Ovary (tissue), 9 donors: ENCODE results near the gene GP9. TPM values are rescaled to one million over a fixed set of nuclear protein-coding genes. Genes with fewer than 3 reads are reported as not detected.

Source experiments
- DNase-seq, 5 donors: peaks; one replicate each; pipeline ENCODE4 v3.0.0-alpha.2; 2019 to 2020
- H3K27ac ChIP-seq, 2 donors: fragments of 200-600 bp; one replicate each; pipeline versions ENCODE4 v1.5.1 to v1.8.0; 2019 to 2022
- H3K27me3 ChIP-seq: fragments of 200-600 bp; one replicate; pipeline ENCODE4 v1.8.0; 2022
- H3K36me3 ChIP-seq: fragments of 200-600 bp; sonication (generic); one replicate; pipeline ENCODE4 v1.5.1; 2019
- H3K4me1 ChIP-seq: one replicate; pipeline ENCODE4 v1.8.1; 2013; ENCODE audit warnings: mild to moderate bottlenecking, moderate library complexity; ENCODE audit not compliant: insufficient read depth
- H3K4me3 ChIP-seq: fragments of 200-600 bp; sonication (generic); one replicate; pipeline ENCODE4 v1.5.1; 2017
- H3K9me3 ChIP-seq, 2 donors: fragments of 200-600 bp in 1 of 2; sonication (generic) in 1 of 2; one replicate each; pipeline versions ENCODE4 v1.5.1 to v1.8.1; 2013 to 2019; ENCODE audit warnings: mild to moderate bottlenecking in 1 of 2, moderate library complexity in 1 of 2
- CTCF ChIP-seq, 3 donors: fragments of 450-650 bp in 2 of 3; fragments of 200-600 bp in 1 of 3; IDR thresholded peaks; one replicate each; pipeline versions ENCODE4 v1.5.1 to v1.8.0; 2016 to 2022; ENCODE audit warnings: antibody characterized with exemption in 3 of 3, mild to moderate bottlenecking in 1 of 3
- EP300 ChIP-seq: sonication (generic); formaldehyde crosslinking; IDR thresholded peaks from one replicate; pipeline ENCODE4 v1.6.1; 2017; ENCODE audit warnings: antibody characterized with exemption
- POLR2A ChIP-seq: fragments of 450-650 bp; IDR thresholded peaks from one replicate; pipeline ENCODE4 v1.6.1; 2017; ENCODE audit warnings: antibody characterized with exemption, mild to moderate bottlenecking, moderate library complexity
- WGBS, 3 donors: extraction: QIAGEN DNeasy Blood & Tissue Kit in 1 of 3; methylation state at CpG; one replicate each; pipeline versions ENCODE4 v1.1.5 to v1.1.7; 2013 to 2017; 5-methylcytosine and 5-hydroxymethylcytosine counted together
- intact Hi-C, 4 donors: fragments of 100-400 bp; cut with DNase I; formaldehyde crosslinking; loops; one replicate each; pipeline versions ENCODE4 v1.11.0 to v1.15.1; 2022 to 2023
- polyA plus RNA-seq, 2 donors: library from polyadenylated mRNA; stranded (reverse); fragments of 200-250 nt in 1 of 2; fragments of 350-450 nt in 1 of 2; fragmentation: Illumina TruSeq in 1 of 2; extraction: RNeasy Lipid Tissue Mini Kit (QIAGEN cat#74804) in 1 of 2; gene quantifications; one replicate each; pipeline ENCODE4 v1.2.3, GENCODE V29; 2013 to 2014
- total RNA-seq, 7 donors: library from RNA; depleted of rRNA in 2 of 7; stranded (reverse); fragments of >200 nt in 2 of 7; fragmentation: NEBNext Ultra II Directional in 3 of 7; extraction: Animal tissue kit (Norgen Biotek cat#: 25700) in 3 of 7; gene quantifications; one replicate each; pipeline versions ENCODE4 v1.1.0 to v1.2.4, GENCODE V29; 2016 to 2023
- donor health status: DM: no; HTN: no; CAD: no; lungs with moderate emphysema.
- donor health status: DM: no; HTN: no; CAD: no.
- donor health status: Bipolar disorder and iron deficiency.
- donor health status: DM: yes; HTN: yes; CAD: no.
- donor health status: DM: no; HTN: no; CAD: no.
- donor health status: DM: yes; HTN: yes; CAD: no.

GP9 gene
- total and polyA plus RNA-seq, 9 donors, result not detected

GRCh38 chr3:129077222-129077621, 16.6 kb downstream of the GP9 start:
- Histone ChIP-seq H3K4me3 (no peak overlapping the region), H3K9me3 (no peaks in the 10 kb centered on the region), H3K27ac (no peak overlapping the region), H3K4me1 (peaks cover 6% of the 10 kb centered on the region), H3K27me3 (no peaks in the 10 kb centered on the region), H3K36me3 (no peaks in the 10 kb centered on the region)
- WGBS, 3 donors, result 75 to 80% (median 76%) methylated on average over 7 of the region's 7 CpGs
- no peak for TF ChIP-seq POLR2A
- TF ChIP-seq CTCF (IDR thresholded peaks at IDR 0.05), result no peak
- TF ChIP-seq EP300, result no peak
- intact Hi-C loops, result no loop called here
- DNase-seq, result no peak

- H3K4me3 ChIP-seq, result no peak overlapping the region
- no peak overlapping the region for H3K27ac ChIP-seq
- peak in 1 of 5 donors; percentile 36 for DNase-seq
- H3K4me1 ChIP-seq, result peaks cover 6% of the 10 kb centered on the region
- no peak for TF ChIP-seq EP300
- no peak for TF ChIP-seq POLR2A
- TF ChIP-seq CTCF (IDR thresholded peaks at IDR 0.05), result no peak
- intact Hi-C loops, result no loop called here
- no peaks in the 10 kb centered on the region for H3K27me3 ChIP-seq
- no peaks in the 10 kb centered on the region for H3K36me3 ChIP-seq
- 52 to 71% (median 58%) methylated on average over 8 of the region's 8 CpGs for WGBS, 3 donors
- no peaks in the 10 kb centered on the region for H3K9me3 ChIP-seq
Measured at GRCh38 chr3:129078510-129078909, 17.9 kb downstream of the GP9 start.

- Histone ChIP-seq H3K9me3 (no peaks in the 10 kb centered on the region), H3K27ac (no peak overlapping the region), H3K4me1 (peaks cover 6% of the 10 kb centered on the region), H3K4me3 (no peak overlapping the region), H3K27me3 (no peaks in the 10 kb centered on the region), H3K36me3 (no peaks in the 10 kb centered on the region)
- whole genome bisulfite sequencing, 3 donors, result 52 to 68% (median 62%) methylated on average over 8 of the region's 8 CpGs
- TF ChIP-seq EP300, result no peak
- no peak for TF ChIP-seq CTCF (IDR thresholded peaks at IDR 0.05)
- no peak for TF ChIP-seq POLR2A
- intact Hi-C loops, result loop anchor here in 2 of 4 donors (5.0 to 10.0 kb wide), 2 partner anchors 97 to 109 kb away; no protein-coding TSS in a partner anchor
- DNase-seq, result no peak
Measured at GRCh38 chr3:129081503-129081902, 20.9 kb downstream of the GP9 start.

GRCh38 chr3:129082026-129082425, 21.4 kb downstream of the GP9 start:
- H3K27ac ChIP-seq, result no peak overlapping the region
- TF ChIP-seq EP300 (no peak), CTCF (IDR thresholded peaks at IDR 0.05) (no peak), POLR2A (no peak)
- H3K4me3 ChIP-seq, result no peak overlapping the region
- DNase-seq, result no peak
- H3K27me3 ChIP-seq, result no peaks in the 10 kb centered on the region
- intact Hi-C loops, result loop anchor here in 2 of 4 donors (5.0 to 10.0 kb wide), 2 partner anchors 97 to 110 kb away; no protein-coding TSS in a partner anchor
- peaks cover 9% of the 10 kb centered on the region for H3K4me1 ChIP-seq
- no peaks in the 10 kb centered on the region for H3K36me3 ChIP-seq
- H3K9me3 ChIP-seq, result no peaks in the 10 kb centered on the region
- WGBS, 3 donors, result 65 to 70% (median 68%) methylated on average over 9 of the region's 9 CpGs
